Head of caudate nucleus (tissue), 42 donors: Measurements from ENCODE around the gene PHF1.
A peak's percentile ranks its signal among the peaks of the same experiment; 100 is the strongest.
"Not testable (repeated sequence)": the region's sequence is repeated elsewhere in the genome, so short reads cannot be mapped to it uniquely, and the experiment has no call there.

Source experiments
- DNase-seq, 42 donors: peaks; one replicate each; pipeline versions ENCODE4 v3.0.0 to v3.0.0-alpha.2; 2020 to 2021; ENCODE audit warnings: mixed read lengths in 7 of 42
- intact Hi-C: fragments of 100-400 bp; cut with DNase I; formaldehyde crosslinking; loops from one replicate; pipeline ENCODE4 v1.15.0; 2022

PHF1 gene

GRCh38 chr6:33390173-33390572 lies 20.6 kb upstream of the PHF1 start:
- intact Hi-C loops = loop anchor here (2.0 to 5.0 kb wide), 2 partner anchors 29 to 187 kb away; partner anchors contain the start of gene CUTA
- DNase-seq = no peak

GRCh38 chr6:33390767-33391277 lies 20.0 kb upstream of the PHF1 start:
- intact Hi-C loops = loop anchor here (1.0 to 5.0 kb wide), 3 partner anchors 19 to 186 kb away; partner anchors contain the start of gene CUTA
- DNase-seq = no peak

GRCh38 chr6:33391278-33391921 lies 19.4 kb upstream of the PHF1 start, which contains the start of gene KIFC1:
Gene KIFC1, plus strand, starts transcription at chr6:33391823. Its CDS starts 163 bp downstream, at chr6:33391986.
- DNase-seq = peak; percentile 98 to 100 (median 99)
- intact Hi-C loops = loop anchor here (1.0 to 5.0 kb wide), 3 partner anchors 19 to 186 kb away; partner anchors contain the start of gene CUTA

- intact Hi-C loops = loop anchor here (1.0 to 5.0 kb wide), 3 partner anchors 18 to 185 kb away; partner anchors contain the start of gene CUTA
- peak in 2 of 42 donors; percentile 21 to 40 for DNase-seq
These were observed 18.8 kb upstream of the PHF1 start for GRCh38 chr6:33391922-33392594.

- DNase-seq = no peak
- intact Hi-C loops = loop anchor here (5.0 kb wide), 1 partner anchor 185 kb away; no protein-coding TSS in a partner anchor
These were observed 18.2 kb upstream of the PHF1 start for GRCh38 chr6:33392595-33392948.

- DNase-seq = no peak
- intact Hi-C loops = loop anchor here (5.0 kb wide), 1 partner anchor 184 kb away; no protein-coding TSS in a partner anchor
These were observed 17.8 kb upstream of the PHF1 start for GRCh38 chr6:33392979-33393378.

- intact Hi-C loops = no loop called here
- DNase-seq = no peak
These were observed 13.3 kb upstream of the PHF1 start for GRCh38 chr6:33397541-33397940.

- DNase-seq, intact Hi-C loops: not testable (repeated sequence)
These were observed 12.2 kb upstream of the PHF1 start for GRCh38 chr6:33398601-33399000.

GRCh38 chr6:33399881-33400280 lies 10.9 kb upstream of the PHF1 start:
- intact Hi-C loops = not testable (repeated sequence)

GRCh38 chr6:33404884-33405283 lies 5.9 kb upstream of the PHF1 start:
- intact Hi-C loops = no loop called here
- no peak for DNase-seq

More at GRCh38 chr6:33399881-33400280, 10.9 kb upstream of the PHF1 start:
- not testable (repeated sequence) for DNase-seq

- intact Hi-C loops = no loop called here
- no peak for DNase-seq
These were observed 5.4 kb upstream of the PHF1 start for GRCh38 chr6:33405386-33405940.

- DNase-seq = no peak
- intact Hi-C loops = no loop called here
These were observed 4.7 kb upstream of the PHF1 start for GRCh38 chr6:33406126-33406525.

- intact Hi-C loops = no loop called here
- no peak for DNase-seq
These were observed 3.6 kb upstream of the PHF1 start for GRCh38 chr6:33407132-33407718.

- peak; percentile 94 to 99 (median 98) for DNase-seq
- intact Hi-C loops = loop anchor here (1.0 to 10.0 kb wide), 4 partner anchors 8 to 205 kb away; partner anchors contain the start of genes CUTA, HSD17B8, KIFC1 and RGL2
These were observed 634 bp upstream of the PHF1 start for GRCh38 chr6:33410050-33410710.

- no peak for DNase-seq
- intact Hi-C loops = loop anchor here (10.0 kb wide), 2 partner anchors 117 to 207 kb away; partner anchors contain the start of genes HSD17B8, RGL2, RING1 and RXRB
These were observed 805 bp downstream of the PHF1 start for GRCh38 chr6:33411632-33412005.

GRCh38 chr6:33412140-33413009 lies 1.6 kb downstream of the PHF1 start:
- DNase-seq = no peak
- intact Hi-C loops = loop anchor here (10.0 kb wide), 2 partner anchors 118 to 208 kb away; partner anchors contain the start of genes HSD17B8, RGL2, RING1 and RXRB
